Measurements from ENCODE around the gene CGB1.

The CGB1 gene

DNA sequence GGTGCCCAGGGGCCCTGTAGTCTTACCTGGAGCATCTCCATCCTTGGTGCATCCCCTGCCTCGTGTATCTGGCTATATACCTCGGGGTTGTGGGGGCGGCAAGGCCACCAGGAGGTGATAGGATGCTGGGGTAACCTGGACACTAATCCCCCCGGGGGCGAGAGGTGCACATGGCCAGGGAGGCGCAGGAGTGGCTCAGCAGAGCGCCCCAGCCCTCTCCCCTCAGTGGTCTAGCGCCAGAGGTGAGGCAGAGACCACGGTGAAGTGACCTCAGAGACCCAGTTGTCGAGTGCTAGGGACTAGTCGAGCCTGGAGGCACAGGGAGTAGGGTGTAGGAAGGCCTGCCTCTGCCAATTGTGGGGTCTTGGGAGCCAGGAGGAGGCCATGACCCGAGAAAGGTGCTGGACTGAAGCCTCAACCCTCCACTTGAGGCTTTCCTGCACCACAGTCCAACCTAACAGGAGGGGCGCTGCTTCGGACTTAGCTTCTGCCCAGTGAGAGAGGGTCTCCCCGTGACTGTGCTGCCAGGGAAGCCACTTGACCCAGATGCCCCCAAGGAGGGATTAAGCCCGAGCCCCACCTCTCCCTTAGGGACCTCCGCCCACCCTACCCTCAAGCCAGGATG is 19.5 kb downstream of the CGB1 start, which contains the start of gene LHB:
Gene LHB (minus strand): TSS at position 51 of the 625 bp plus-strand sequence. CDS start 10 bp downstream, at position 41.
- Histone ChIP-seq H3K36me3 (ENCODE audit: insufficient read depth, low read length) (peaks cover 37% of the 10 kb centered on the region), H3K9me3 (ENCODE audit: low read length) (no peaks in the 10 kb centered on the region), H3F3A (ENCODE audit: insufficient read depth, low read length) (no peaks in the 10 kb centered on the region), H4K20me1 (ENCODE audit: insufficient read depth, low read length) (no peaks in the 10 kb centered on the region), H3K9me2 (ENCODE audit: low read depth, low read length) (no peaks in the 10 kb centered on the region), H2AFZ (ENCODE audit: low read length) (no peak within 1 kb of the TSS), H3K4me2 (ENCODE audit: low read length) (peak within 1 kb of the TSS; percentile 70), H3K4me3 (ENCODE audit: low read depth, low read length, poor library complexity, severe bottlenecking) (peak within 1 kb of the TSS; percentile 60), H3K79me2 (ENCODE audit: insufficient read depth, low read length) (no peaks in the 10 kb centered on the region), H3K27me3 (ENCODE audit: insufficient read depth, low read length) (no peaks in the 10 kb centered on the region), H3K4me1 (ENCODE audit: insufficient read depth, low read length, severe bottlenecking) (peaks cover 45% of the 10 kb centered on the region), H3K9ac (ENCODE audit: low read length) (peak within 1 kb of the TSS; percentile 60), H3K27ac (ENCODE audit: low read depth, low read length, poor library complexity, severe bottlenecking) (no peak within 1 kb of the TSS)
- TF ChIP-seq EZH2 (IDR thresholded peaks at IDR 0.05; ENCODE audit: borderline replicate concordance, low read length): no peak
- TF ChIP-seq, protein P1, sequence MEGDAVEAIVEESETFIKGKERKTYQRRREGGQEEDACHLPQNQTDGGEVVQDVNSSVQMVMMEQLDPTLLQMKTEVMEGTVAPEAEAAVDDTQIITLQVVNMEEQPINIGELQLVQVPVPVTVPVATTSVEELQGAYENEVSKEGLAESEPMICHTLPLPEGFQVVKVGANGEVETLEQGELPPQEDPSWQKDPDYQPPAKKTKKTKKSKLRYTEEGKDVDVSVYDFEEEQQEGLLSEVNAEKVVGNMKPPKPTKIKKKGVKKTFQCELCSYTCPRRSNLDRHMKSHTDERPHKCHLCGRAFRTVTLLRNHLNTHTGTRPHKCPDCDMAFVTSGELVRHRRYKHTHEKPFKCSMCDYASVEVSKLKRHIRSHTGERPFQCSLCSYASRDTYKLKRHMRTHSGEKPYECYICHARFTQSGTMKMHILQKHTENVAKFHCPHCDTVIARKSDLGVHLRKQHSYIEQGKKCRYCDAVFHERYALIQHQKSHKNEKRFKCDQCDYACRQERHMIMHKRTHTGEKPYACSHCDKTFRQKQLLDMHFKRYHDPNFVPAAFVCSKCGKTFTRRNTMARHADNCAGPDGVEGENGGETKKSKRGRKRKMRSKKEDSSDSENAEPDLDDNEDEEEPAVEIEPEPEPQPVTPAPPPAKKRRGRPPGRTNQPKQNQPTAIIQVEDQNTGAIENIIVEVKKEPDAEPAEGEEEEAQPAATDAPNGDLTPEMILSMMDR (IDR thresholded peaks at IDR 0.05; ENCODE audit: low read length): no peak; the same call in 1 of the 2 replicates

DNA sequence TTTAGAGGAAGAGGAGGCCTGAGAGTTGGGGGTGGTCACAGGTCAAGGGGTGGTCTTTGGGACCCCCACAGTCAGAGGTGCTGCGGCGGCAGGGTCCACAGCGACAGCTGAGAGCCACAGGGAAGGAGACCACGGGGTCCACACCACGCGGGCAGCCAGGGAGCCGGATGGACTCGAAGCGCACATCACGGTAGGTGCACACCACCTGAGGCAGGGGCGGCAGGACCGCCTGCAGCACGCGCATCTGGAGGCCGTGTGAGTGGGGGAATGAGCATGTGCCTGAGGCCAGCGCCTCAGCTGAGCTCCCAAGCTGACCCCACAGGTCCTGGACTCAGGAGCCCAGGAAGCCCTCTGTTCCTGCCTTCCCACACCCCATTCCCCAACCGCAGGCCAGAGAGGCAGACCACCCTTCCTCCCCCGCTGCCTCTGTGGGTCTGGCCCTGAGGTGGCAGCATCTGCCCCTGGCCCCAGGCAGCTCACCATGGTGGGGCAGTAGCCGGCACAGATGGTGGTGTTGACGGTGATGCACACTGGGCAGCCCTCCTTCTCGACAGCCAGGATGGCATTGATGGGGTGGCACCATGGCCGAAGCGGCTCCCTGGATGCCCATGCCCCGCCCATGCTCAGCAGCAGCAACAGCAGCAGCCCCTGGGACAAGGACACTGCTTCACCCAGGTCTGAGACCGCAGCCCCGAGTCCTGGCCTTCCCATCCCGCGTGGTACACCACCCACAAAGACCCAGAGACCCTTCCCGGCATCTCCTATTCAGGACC is 20.4 kb downstream of the CGB1 start:
- H3K4me2 ChIP-seq (ENCODE audit: low read length): no peak overlapping the region
- H3K9me2 ChIP-seq (ENCODE audit: low read depth, low read length): no peaks in the 10 kb centered on the region
- no peaks in the 10 kb centered on the region for H3K9me3 ChIP-seq (ENCODE audit: low read length)
- peaks cover 41% of the 10 kb centered on the region for H3K4me1 ChIP-seq (ENCODE audit: insufficient read depth, low read length, severe bottlenecking)
- no peaks in the 10 kb centered on the region for H4K20me1 ChIP-seq (ENCODE audit: insufficient read depth, low read length)
- no peaks in the 10 kb centered on the region for H3F3A ChIP-seq (ENCODE audit: insufficient read depth, low read length)
- peaks cover 46% of the 10 kb centered on the region for H3K36me3 ChIP-seq (ENCODE audit: insufficient read depth, low read length)
- H3K27ac ChIP-seq (ENCODE audit: low read depth, low read length, poor library complexity, severe bottlenecking): no peak overlapping the region
- H3K9ac ChIP-seq (ENCODE audit: low read length): no peak overlapping the region
- H3K27me3 ChIP-seq (ENCODE audit: insufficient read depth, low read length): no peaks in the 10 kb centered on the region
- H2AFZ ChIP-seq (ENCODE audit: low read length): no peak overlapping the region
- no peak overlapping the region for H3K4me3 ChIP-seq (ENCODE audit: low read depth, low read length, poor library complexity, severe bottlenecking)
- TF ChIP-seq, protein P1 (IDR thresholded peaks at IDR 0.05; ENCODE audit: low read length): no peak
- TF ChIP-seq EZH2 (IDR thresholded peaks at IDR 0.05; ENCODE audit: borderline replicate concordance, low read length): no peak
- no peaks in the 10 kb centered on the region for H3K79me2 ChIP-seq (ENCODE audit: insufficient read depth, low read length)

DNA sequence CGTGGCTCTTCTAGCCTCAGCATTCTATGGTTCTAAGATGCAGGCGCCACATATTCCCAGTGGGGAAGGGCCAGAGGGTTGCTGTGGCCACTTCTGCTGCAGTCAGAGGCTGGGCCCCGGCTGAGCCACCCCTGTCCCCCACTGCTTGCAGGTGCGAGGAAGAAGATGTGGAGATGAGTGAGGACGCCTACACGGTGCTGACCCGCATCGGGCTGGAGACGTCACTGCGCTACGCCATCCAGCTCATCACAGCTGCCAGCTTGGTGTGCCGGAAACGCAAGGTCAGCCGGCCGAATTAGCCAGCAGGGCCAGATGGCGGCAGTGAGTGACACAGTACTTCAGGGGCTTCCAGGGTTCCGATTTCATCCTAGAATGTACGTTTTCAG is 21.8 kb downstream of the CGB1 start:
- Histone ChIP-seq H3K4me3 (ENCODE audit: low read depth, low read length, poor library complexity, severe bottlenecking) (no peak overlapping the region), H3K4me1 (ENCODE audit: insufficient read depth, low read length, severe bottlenecking) (peaks cover 27% of the 10 kb centered on the region), H3K79me2 (ENCODE audit: insufficient read depth, low read length) (no peaks in the 10 kb centered on the region), H2AFZ (ENCODE audit: low read length) (no peak overlapping the region), H3F3A (ENCODE audit: insufficient read depth, low read length) (no peaks in the 10 kb centered on the region), H3K27me3 (ENCODE audit: insufficient read depth, low read length) (no peaks in the 10 kb centered on the region), H3K36me3 (ENCODE audit: insufficient read depth, low read length) (peaks cover 60% of the 10 kb centered on the region), H3K27ac (ENCODE audit: low read depth, low read length, poor library complexity, severe bottlenecking) (no peak overlapping the region), H3K4me2 (ENCODE audit: low read length) (no peak overlapping the region), H3K9ac (ENCODE audit: low read length) (no peak overlapping the region), H3K9me2 (ENCODE audit: low read depth, low read length) (no peaks in the 10 kb centered on the region), H3K9me3 (ENCODE audit: low read length) (no peaks in the 10 kb centered on the region), H4K20me1 (ENCODE audit: insufficient read depth, low read length) (no peaks in the 10 kb centered on the region)
- TF ChIP-seq, protein P1 (IDR thresholded peaks at IDR 0.05; ENCODE audit: low read length): no peak
- TF ChIP-seq EZH2 (IDR thresholded peaks at IDR 0.05; ENCODE audit: borderline replicate concordance, low read length): no peak

Measured in OCI-LY1 (cell line).